ENCODE results near the gene TSC22D3.

Gene TSC22D3

GRCh38 chrX:107683124-107683895, 92.3 kb downstream of the TSC22D3 start:
- no peak for ATAC-seq
- no peak for TF ChIP-seq ESRRG (CRISPR knock-in tag; IDR thresholded peaks at IDR 0.05)

DNA sequence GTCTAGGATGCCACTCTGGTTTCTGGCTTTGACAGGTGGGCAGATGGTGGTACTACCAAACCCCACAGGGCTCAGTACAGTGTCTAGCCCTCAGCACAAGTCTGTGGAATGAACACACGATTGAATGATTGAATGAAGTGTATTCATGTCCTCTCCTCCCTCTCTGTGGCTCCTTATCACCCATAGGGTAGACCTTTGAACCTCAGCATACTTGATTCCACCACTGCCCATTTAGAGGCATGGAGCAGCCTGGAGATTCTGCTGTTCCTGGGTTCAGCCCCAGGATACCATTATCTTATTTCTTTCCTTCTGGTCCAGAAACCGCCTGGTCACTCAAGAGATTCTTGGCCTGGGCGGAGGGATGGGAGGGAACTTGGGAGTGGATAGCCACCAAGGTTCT, 93.3 kb downstream of the TSC22D3 start:
- ATAC-seq = no peak
- no peak for TF ChIP-seq ZNF565 (CRISPR knock-in tag; conservative IDR thresholded peaks at IDR 0.05; ENCODE audit: low read depth)
- no peak for TF ChIP-seq GLIS3 (CRISPR knock-in tag; IDR thresholded peaks at IDR 0.05)
- no peak for TF ChIP-seq ARNTL (CRISPR knock-in tag; IDR thresholded peaks at IDR 0.05; ENCODE audit: borderline replicate concordance, low read depth)
- no peak for TF ChIP-seq ZNF70 (CRISPR knock-in tag; IDR thresholded peaks at IDR 0.05)
- no peak for TF ChIP-seq PPARA (CRISPR knock-in tag; IDR thresholded peaks at IDR 0.05; ENCODE audit: borderline replicate concordance)
- TF ChIP-seq, protein P1, sequence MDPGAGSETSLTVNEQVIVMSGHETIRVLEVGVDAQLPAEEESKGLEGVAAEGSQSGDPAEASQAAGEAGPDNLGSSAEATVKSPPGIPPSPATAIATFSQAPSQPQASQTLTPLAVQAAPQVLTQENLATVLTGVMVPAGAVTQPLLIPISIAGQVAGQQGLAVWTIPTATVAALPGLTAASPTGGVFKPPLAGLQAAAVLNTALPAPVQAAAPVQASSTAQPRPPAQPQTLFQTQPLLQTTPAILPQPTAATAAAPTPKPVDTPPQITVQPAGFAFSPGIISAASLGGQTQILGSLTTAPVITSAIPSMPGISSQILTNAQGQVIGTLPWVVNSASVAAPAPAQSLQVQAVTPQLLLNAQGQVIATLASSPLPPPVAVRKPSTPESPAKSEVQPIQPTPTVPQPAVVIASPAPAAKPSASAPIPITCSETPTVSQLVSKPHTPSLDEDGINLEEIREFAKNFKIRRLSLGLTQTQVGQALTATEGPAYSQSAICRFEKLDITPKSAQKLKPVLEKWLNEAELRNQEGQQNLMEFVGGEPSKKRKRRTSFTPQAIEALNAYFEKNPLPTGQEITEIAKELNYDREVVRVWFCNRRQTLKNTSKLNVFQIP (CRISPR knock-in tag; IDR thresholded peaks at IDR 0.05; ENCODE audit: borderline replicate concordance, low read depth) = no peak
- no peak for TF ChIP-seq RARB (CRISPR knock-in tag; IDR thresholded peaks at IDR 0.05)
- no peak for TF ChIP-seq CREB5 (CRISPR knock-in tag; IDR thresholded peaks at IDR 0.05; ENCODE audit: low read depth)
- TF ChIP-seq CSRNP3 (CRISPR knock-in tag; IDR thresholded peaks at IDR 0.05) = no peak
- TF ChIP-seq ZFP30 (CRISPR knock-in tag; IDR thresholded peaks at IDR 0.05) = no peak
- no peak for TF ChIP-seq ZFP3 (CRISPR knock-in tag; IDR thresholded peaks at IDR 0.05)
- TF ChIP-seq ZNF8 (CRISPR knock-in tag; IDR thresholded peaks at IDR 0.05) = no peak
- TF ChIP-seq ISL1 (CRISPR knock-in tag; IDR thresholded peaks at IDR 0.05) = no peak
- TF ChIP-seq, protein P2, sequence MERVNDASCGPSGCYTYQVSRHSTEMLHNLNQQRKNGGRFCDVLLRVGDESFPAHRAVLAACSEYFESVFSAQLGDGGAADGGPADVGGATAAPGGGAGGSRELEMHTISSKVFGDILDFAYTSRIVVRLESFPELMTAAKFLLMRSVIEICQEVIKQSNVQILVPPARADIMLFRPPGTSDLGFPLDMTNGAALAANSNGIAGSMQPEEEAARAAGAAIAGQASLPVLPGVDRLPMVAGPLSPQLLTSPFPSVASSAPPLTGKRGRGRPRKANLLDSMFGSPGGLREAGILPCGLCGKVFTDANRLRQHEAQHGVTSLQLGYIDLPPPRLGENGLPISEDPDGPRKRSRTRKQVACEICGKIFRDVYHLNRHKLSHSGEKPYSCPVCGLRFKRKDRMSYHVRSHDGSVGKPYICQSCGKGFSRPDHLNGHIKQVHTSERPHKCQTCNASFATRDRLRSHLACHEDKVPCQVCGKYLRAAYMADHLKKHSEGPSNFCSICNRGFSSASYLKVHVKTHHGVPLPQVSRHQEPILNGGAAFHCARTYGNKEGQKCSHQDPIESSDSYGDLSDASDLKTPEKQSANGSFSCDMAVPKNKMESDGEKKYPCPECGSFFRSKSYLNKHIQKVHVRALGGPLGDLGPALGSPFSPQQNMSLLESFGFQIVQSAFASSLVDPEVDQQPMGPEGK (CRISPR knock-in tag; IDR thresholded peaks at IDR 0.05; ENCODE audit: borderline replicate concordance) = no peak
- no peak for TF ChIP-seq ZC3H10 (CRISPR knock-in tag; IDR thresholded peaks at IDR 0.05)
- no peak for TF ChIP-seq SNAI2 (CRISPR knock-in tag; IDR thresholded peaks at IDR 0.05)
- TF ChIP-seq TCF4 (CRISPR knock-in tag; IDR thresholded peaks at IDR 0.05; ENCODE audit: borderline replicate concordance) = no peak
- no peak for TF ChIP-seq OSR1 (CRISPR knock-in tag; IDR thresholded peaks at IDR 0.05)
- TF ChIP-seq CSDC2 (CRISPR knock-in tag; IDR thresholded peaks at IDR 0.05) = no peak

DNA sequence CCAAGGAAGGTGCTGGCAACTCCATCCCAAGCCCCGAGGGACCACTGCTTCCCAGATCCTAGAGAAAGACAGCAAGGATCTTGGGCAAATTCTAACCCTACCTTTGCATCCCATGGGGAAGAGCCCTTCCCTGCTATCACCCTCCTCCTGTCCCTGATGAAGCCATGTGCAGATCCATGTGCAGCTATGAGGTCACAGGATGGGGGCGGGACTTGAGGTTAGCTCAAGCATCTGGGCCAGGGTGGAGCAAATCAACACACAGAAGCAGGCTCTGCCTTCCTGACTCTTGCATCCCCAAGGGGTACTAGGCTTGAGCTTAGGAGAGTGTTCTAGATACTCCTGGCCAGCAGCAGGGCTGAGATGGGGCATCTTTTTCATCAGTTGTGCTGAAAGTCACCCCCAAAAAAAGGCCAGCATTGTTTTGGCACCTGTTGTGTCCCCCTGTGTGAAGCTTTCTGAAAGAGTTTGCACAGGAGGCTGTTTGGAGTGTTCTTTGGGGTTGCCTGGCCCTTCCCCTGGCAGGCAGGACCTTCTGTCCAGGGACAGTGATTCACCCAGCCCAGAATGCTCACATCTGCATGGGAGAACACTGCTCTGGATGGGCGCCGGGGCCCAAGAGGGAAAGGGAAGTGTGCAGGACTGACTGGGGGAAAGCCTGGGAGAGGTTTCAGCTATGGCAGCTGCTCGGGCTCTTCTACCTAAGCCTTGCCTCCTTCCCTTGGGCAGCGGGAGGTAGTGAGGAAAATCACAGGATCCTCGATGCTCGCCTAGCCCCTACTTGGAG, 96.4 kb downstream of the TSC22D3 start:
- ATAC-seq = no peak
- no peak for TF ChIP-seq ZNF565 (CRISPR knock-in tag; conservative IDR thresholded peaks at IDR 0.05; ENCODE audit: low read depth)
- no peak for TF ChIP-seq CSDC2 (CRISPR knock-in tag; IDR thresholded peaks at IDR 0.05)
- TF ChIP-seq RARB (CRISPR knock-in tag; IDR thresholded peaks at IDR 0.05) = no peak
- TF ChIP-seq CSRNP3 (CRISPR knock-in tag; IDR thresholded peaks at IDR 0.05) = no peak
